T-cell (primary cell): ENCODE results near the gene SPZ1. TPM values are rescaled to one million over a fixed set of nuclear protein-coding genes. Genes with fewer than 3 reads are reported as not detected.

Source experiments
- ATAC-seq, 4 experiments: fragments of 200-7000 bp in 3 of 4; fragments of 150-1000 bp in 1 of 4; cut with Tn5 transposase; replicated peaks in 1 of 4; 1 replicate in 3 of 4; 2 replicates in 1 of 4; pipeline ENCODE4 v1.10.0; 2021; ENCODE audit warnings: moderate library complexity in 3 of 4, mild to moderate bottlenecking in 2 of 4, moderate number of reproducible peaks in 1 of 4
- CTCF ChIA-PET, 2 donors: fragments of 300-600 bp; sonication (Branson Sonifier 250); formaldehyde crosslinking; loops; one replicate each; lab custom pipeline; 2022; ENCODE audit warnings: antibody characterized with exemption in 2 of 2; lab: Charles Lee
- POLR2A ChIA-PET, 2 donors: fragments of 300-600 bp; sonication (Branson Sonifier 250); formaldehyde crosslinking; loops; one replicate each; lab custom pipeline; 2022; ENCODE audit warnings: antibody characterized with exemption in 2 of 2; lab: Charles Lee
- DNase-seq, 35 experiments: peaks; one replicate each; pipeline versions ENCODE4 v3.0.0 to v3.0.0-alpha.2; 2013 to 2023
- H3K27ac ChIP-seq: one replicate; pipeline ENCODE4 v1.5.1; 2013; ENCODE audit warnings: low read length
- H3K27me3 ChIP-seq, 2 experiments: replicated peaks in 1 of 2; 1 replicate in 1 of 2; 2 replicates in 1 of 2; pipeline versions ENCODE4 v1.6.1 to v1.7.0; 2013; ENCODE audit warnings: low read length in 1 of 2, mixed read lengths in 1 of 2; ENCODE audit not compliant: control insufficient read depth in 2 of 2, insufficient read depth in 2 of 2; ENCODE audit errors: extremely low read depth in 1 of 2
- H3K36me3 ChIP-seq, 2 donors: 1 replicate in 1 of 2; 2 replicates in 1 of 2; pipeline versions ENCODE4 v1.6.1 to v1.7.0; 2013; ENCODE audit warnings: low read length in 1 of 2; ENCODE audit not compliant: control insufficient read depth in 2 of 2, insufficient read depth in 1 of 2; ENCODE audit errors: extremely low read depth in 1 of 2
- H3K4me1 ChIP-seq, 2 experiments: 1 replicate in 1 of 2; 2 replicates in 1 of 2; pipeline versions ENCODE4 v1.6.1 to v1.7.0; 2013; ENCODE audit warnings: low read length in 2 of 2, mixed read lengths in 1 of 2; ENCODE audit not compliant: insufficient read depth in 2 of 2, control insufficient read depth in 1 of 2; ENCODE audit errors: extremely low read depth in 1 of 2
- H3K4me3 ChIP-seq, 2 donors: 1 replicate in 1 of 2; 2 replicates in 1 of 2; pipeline versions ENCODE4 v1.5.1 to v1.7.0; 2013; ENCODE audit warnings: mild to moderate bottlenecking in 2 of 2, low read length in 1 of 2, moderate library complexity in 1 of 2; ENCODE audit not compliant: control insufficient read depth in 1 of 2; ENCODE audit errors: extremely low read depth in 1 of 2
- H3K9me3 ChIP-seq: 2 replicates; pipeline ENCODE4 v1.7.0; 2013
- H3K27ac Mint-ChIP-seq, 2 donors: one replicate each; pipeline ENCODE4 v1.8.0; 2020 to 2021; ENCODE audit warnings: mild to moderate bottlenecking in 2 of 2, mixed read lengths in 2 of 2
- H3K27me3 Mint-ChIP-seq, 2 donors: one replicate each; pipeline ENCODE4 v1.8.0; 2021 to 2022; ENCODE audit warnings: mixed read lengths in 2 of 2
- H3K36me3 Mint-ChIP-seq: one replicate; pipeline ENCODE4 v1.8.0; 2021; ENCODE audit warnings: mixed read lengths
- H3K4me1 Mint-ChIP-seq, 3 donors: one replicate each; pipeline ENCODE4 v1.8.0; 2020 to 2022; ENCODE audit warnings: mixed read lengths in 3 of 3, mild to moderate bottlenecking in 1 of 3
- H3K4me3 Mint-ChIP-seq, 3 donors: one replicate each; pipeline ENCODE4 v1.8.0; 2020 to 2022; ENCODE audit warnings: mild to moderate bottlenecking in 3 of 3, mixed read lengths in 3 of 3, moderate library complexity in 3 of 3
- H3K9me3 Mint-ChIP-seq, 3 donors: one replicate each; pipeline ENCODE4 v1.8.0; 2020 to 2022; ENCODE audit warnings: mixed read lengths in 3 of 3
- WGBS: methylation state at CpG from one replicate; pipeline ENCODE4 v1.1.5; 2013; ENCODE audit warnings: missing lambda C conversion rate; ENCODE audit not compliant: insufficient coverage; 5-methylcytosine and 5-hydroxymethylcytosine counted together
- total RNA-seq, 35 experiments: library from RNA in 6 of 35; stranded (reverse) in 6 of 35; fragments of 120-200 nt in 1 of 35; gene quantifications; one replicate each; pipeline versions ENCODE4 v1.2.1 to v1.2.4 and lab custom pipeline; 2013 to 2026

SPZ1 gene
- total RNA-seq, 5 donors from 2014 or later (not counting 1 experiment from before 2014, with no cell fraction given) = not detected

GRCh38 chr5:80370390-80370789 is 50.6 kb downstream of the SPZ1 start:
- no peaks in the 10 kb centered on the region for H3K4me1 ChIP-seq
- no peaks in the 10 kb centered on the region for H3K36me3 ChIP-seq
- H3K9me3 Mint-ChIP-seq = no peaks in the 10 kb centered on the region
- H3K4me3 ChIP-seq = no peak overlapping the region
- no peak overlapping the region for H3K4me3 Mint-ChIP-seq
- no peak for DNase-seq
- no CpG with 5 or more reads among the region's 1 CpG for WGBS
- no peak overlapping the region for H3K27ac Mint-ChIP-seq
- H3K4me1 Mint-ChIP-seq = no peaks in the 10 kb centered on the region
- ChIA-PET POLR2A (no interaction called here), CTCF (no interaction called here)
- H3K36me3 Mint-ChIP-seq = no peaks in the 10 kb centered on the region
- ATAC-seq = no peak
- H3K27me3 ChIP-seq = peaks cover 0 to 8% of the 10 kb centered on the region in 2 experiments
- peaks cover 6 to 18% of the 10 kb centered on the region in 2 donors for H3K27me3 Mint-ChIP-seq
- no peak overlapping the region for H3K27ac ChIP-seq
- no peaks in the 10 kb centered on the region for H3K9me3 ChIP-seq

Other genes starting within 250 kb of the SPZ1 start
- gene SERINC5, start 64.0 kb upstream of the SPZ1 start, total RNA-seq = 100 to 1,000 TPM; 109 to 170 (median 112) TPM
- 10 to 100 TPM; 14.6 to 17.9 (median 17.0) TPM for gene ZFYVE16, start 88.1 kb downstream of the SPZ1 start, total RNA-seq
- under 1 TPM in 4 of 5 donors, not detected in 1; 0.30 to 0.53 (median 0.44) TPM for gene FAM151B, start 168.1 kb downstream of the SPZ1 start, total RNA-seq